Right lobe of liver (tissue), 6 donors: ENCODE data around the gene EYA3. TPM values are rescaled to one million over a fixed set of nuclear protein-coding genes. Genes with fewer than 3 reads are reported as not detected.

Experiments used
- ATAC-seq, 4 donors: fragments of 200-7000 bp; cut with Tn5 transposase; one replicate each; pipeline ENCODE4 v1.9.1; 2020; ENCODE audit warnings: mild to moderate bottlenecking in 4 of 4, moderate library complexity in 4 of 4
- DNase-seq, 3 donors: peaks; one replicate each; pipeline ENCODE4 v3.0.0-alpha.2; 2020
- H3K27ac ChIP-seq, 3 donors: fragments of 200-600 bp; one replicate each; pipeline ENCODE4 v1.8.0; 2022
- H3K27me3 ChIP-seq, 2 donors: fragments of 200-600 bp; one replicate each; pipeline ENCODE4 v1.8.0; 2022
- H3K36me3 ChIP-seq, 4 donors: fragments of 200-600 bp; sonication (generic) in 1 of 4; one replicate each; pipeline versions ENCODE4 v1.5.1 to v1.8.0; 2017 to 2022; ENCODE audit warnings: control low read depth in 1 of 4
- H3K4me1 ChIP-seq, 4 donors: fragments of 200-600 bp; sonication (generic) in 1 of 4; one replicate each; pipeline versions ENCODE4 v1.5.1 to v1.8.0; 2017 to 2022; ENCODE audit warnings: control low read depth in 1 of 4
- H3K4me3 ChIP-seq, 3 donors: fragments of 200-600 bp; one replicate each; pipeline ENCODE4 v1.8.0; 2022
- H3K9me3 ChIP-seq, 4 donors: fragments of 200-600 bp; sonication (generic) in 1 of 4; one replicate each; pipeline versions ENCODE4 v1.5.1 to v1.8.0; 2017 to 2022; ENCODE audit warnings: control low read depth in 1 of 4
- POLR2A ChIP-seq: fragments of 450-650 bp; IDR thresholded peaks from one replicate; pipeline ENCODE4 v1.6.1; 2017; ENCODE audit warnings: antibody characterized with exemption, mild to moderate bottlenecking
- WGBS: methylation state at CpG from one replicate; pipeline ENCODE4 v1.1.6; 2018; ENCODE audit warnings: low coverage, low lambda C conversion rate; ENCODE audit not compliant: insufficient coverage; ENCODE audit errors: missing lambda C conversion rate; 5-methylcytosine and 5-hydroxymethylcytosine counted together
- intact Hi-C, 2 donors: fragments of 100-400 bp; cut with DNase I; formaldehyde crosslinking; loops; one replicate each; pipeline versions ENCODE4 v1.11.2 to v1.14.1; 2022
- total RNA-seq, 6 experiments: library from RNA; depleted of rRNA in 2 of 6; stranded (reverse); fragments of >200 nt in 2 of 6; fragmentation: NEBNext Ultra II Directional in 3 of 6; extraction: Animal tissue kit (Norgen Biotek cat#: 25700) in 3 of 6; gene quantifications; one replicate each; pipeline versions ENCODE4 v1.1.0 to v1.2.4, GENCODE V29; 2016 to 2023
- TF ChIP-seq, protein P1 (sequence below), 4 donors: fragments of 200-600 bp in 3 of 4; fragments of 450-650 bp in 1 of 4; IDR thresholded peaks; one replicate each; pipeline versions ENCODE4 v1.5.1 to v1.8.0; 2016 to 2022; ENCODE audit warnings: antibody characterized with exemption in 4 of 4, mild to moderate bottlenecking in 2 of 4
- donor health status: DM: no; HTN: yes; CAD: no.
- donor health status: DM: no; HTN: no; CAD: no.
- donor health status: DM: no; HTN: no; CAD: no.
- donor health status: DM: no; HTN: yes; CAD: no.
- donor health status: DM: no; HTN: yes; CAD: no.

Gene EYA3
- total RNA-seq, 6 experiments from 2014 or later: 6.6 to 10.2 (median 7.3) TPM

DNA sequence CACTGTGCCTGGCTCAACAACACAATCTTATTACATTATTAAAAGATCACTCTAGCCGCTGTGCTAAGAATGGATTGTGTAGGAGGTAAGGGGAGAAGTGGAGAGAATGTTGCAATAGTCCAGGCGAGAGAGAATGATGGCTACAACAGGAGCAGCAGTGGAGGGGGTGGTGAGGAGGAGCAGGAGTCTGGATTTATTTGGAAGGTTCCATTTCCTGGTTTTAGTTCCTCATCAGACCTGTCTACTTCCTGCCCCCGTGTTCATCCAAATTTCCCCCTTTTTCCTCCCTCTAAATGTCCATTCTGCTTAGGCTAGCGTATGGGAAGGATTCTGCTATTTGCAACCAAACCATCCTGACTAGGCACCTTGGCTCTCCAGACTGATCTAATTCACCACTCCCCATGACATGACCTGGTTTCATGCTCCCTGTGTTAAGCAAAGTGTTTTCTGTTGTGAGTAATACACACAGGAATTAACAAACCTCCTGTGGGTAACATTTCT, 35.1 kb upstream of the EYA3 start:
- Histone ChIP-seq H3K4me1 (no peaks in the 10 kb centered on the region), H3K4me3 (no peak overlapping the region), H3K27ac (no peak overlapping the region), H3K27me3 (no peaks in the 10 kb centered on the region), H3K9me3 (no peaks in the 10 kb centered on the region), H3K36me3 (no peaks in the 10 kb centered on the region)
- intact Hi-C loops: no loop called here
- no peak for DNase-seq
- TF ChIP-seq POLR2A: no peak
- TF ChIP-seq, protein P1, sequence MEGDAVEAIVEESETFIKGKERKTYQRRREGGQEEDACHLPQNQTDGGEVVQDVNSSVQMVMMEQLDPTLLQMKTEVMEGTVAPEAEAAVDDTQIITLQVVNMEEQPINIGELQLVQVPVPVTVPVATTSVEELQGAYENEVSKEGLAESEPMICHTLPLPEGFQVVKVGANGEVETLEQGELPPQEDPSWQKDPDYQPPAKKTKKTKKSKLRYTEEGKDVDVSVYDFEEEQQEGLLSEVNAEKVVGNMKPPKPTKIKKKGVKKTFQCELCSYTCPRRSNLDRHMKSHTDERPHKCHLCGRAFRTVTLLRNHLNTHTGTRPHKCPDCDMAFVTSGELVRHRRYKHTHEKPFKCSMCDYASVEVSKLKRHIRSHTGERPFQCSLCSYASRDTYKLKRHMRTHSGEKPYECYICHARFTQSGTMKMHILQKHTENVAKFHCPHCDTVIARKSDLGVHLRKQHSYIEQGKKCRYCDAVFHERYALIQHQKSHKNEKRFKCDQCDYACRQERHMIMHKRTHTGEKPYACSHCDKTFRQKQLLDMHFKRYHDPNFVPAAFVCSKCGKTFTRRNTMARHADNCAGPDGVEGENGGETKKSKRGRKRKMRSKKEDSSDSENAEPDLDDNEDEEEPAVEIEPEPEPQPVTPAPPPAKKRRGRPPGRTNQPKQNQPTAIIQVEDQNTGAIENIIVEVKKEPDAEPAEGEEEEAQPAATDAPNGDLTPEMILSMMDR (IDR thresholded peaks at IDR 0.05): no peak
- 39% methylated on average over 4 of the region's 4 CpGs for WGBS
- ATAC-seq: peak; percentile 27 to 48 (median 38)

- Histone ChIP-seq H3K4me1 (no peaks in the 10 kb centered on the region), H3K27ac (no peak overlapping the region), H3K9me3 (no peaks in the 10 kb centered on the region), H3K36me3 (no peaks in the 10 kb centered on the region), H3K27me3 (no peaks in the 10 kb centered on the region), H3K4me3 (no peak overlapping the region)
- WGBS: 92% methylated on average over 3 of the region's 3 CpGs
- intact Hi-C loops: no loop called here
- no peak for DNase-seq
- no peak for ATAC-seq
- no peak for TF ChIP-seq POLR2A
- TF ChIP-seq, protein P1 (IDR thresholded peaks at IDR 0.05): no peak
These were observed 33.8 kb upstream of the EYA3 start for GRCh38 chr1:28122183-28122582.

DNA sequence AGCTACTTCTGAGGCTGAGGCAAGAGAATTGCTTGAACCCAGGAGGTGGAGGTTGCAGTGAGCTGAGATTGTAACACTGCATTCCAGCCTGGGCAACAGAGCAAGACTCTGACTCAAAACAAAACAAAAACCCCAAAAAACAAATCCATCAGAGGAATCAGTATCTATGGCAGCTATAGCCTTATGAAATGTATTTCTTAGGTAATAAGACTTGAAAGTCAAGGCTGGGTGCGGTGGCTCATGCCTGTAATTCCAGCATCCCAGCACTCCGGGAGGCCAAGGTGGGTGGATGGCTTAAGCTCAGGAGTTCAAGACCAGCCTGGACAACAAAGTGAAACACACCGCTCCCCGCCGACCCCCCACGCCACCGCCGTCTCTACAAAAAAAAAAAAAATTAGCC, 31.1 kb upstream of the EYA3 start:
- Histone ChIP-seq H3K4me1 (no peaks in the 10 kb centered on the region), H3K9me3 (no peaks in the 10 kb centered on the region), H3K27me3 (no peaks in the 10 kb centered on the region), H3K27ac (no peak overlapping the region), H3K36me3 (no peaks in the 10 kb centered on the region), H3K4me3 (no peak overlapping the region)
- 95% methylated on average over 6 of the region's 8 CpGs for WGBS
- TF ChIP-seq POLR2A: no peak
- TF ChIP-seq, protein P1 (IDR thresholded peaks at IDR 0.05): no peak
- DNase-seq (no peak), ATAC-seq (no peak)
- intact Hi-C loops: no loop called here

- Histone ChIP-seq H3K27ac (no peak overlapping the region), H3K4me3 (no peak overlapping the region), H3K4me1 (no peaks in the 10 kb centered on the region), H3K9me3 (no peaks in the 10 kb centered on the region), H3K27me3 (no peaks in the 10 kb centered on the region), H3K36me3 (no peaks in the 10 kb centered on the region)
- 76% methylated on average over 3 of the region's 5 CpGs for WGBS
- TF ChIP-seq, protein P1 (IDR thresholded peaks at IDR 0.05): no peak
- no peak for TF ChIP-seq POLR2A
- DNase-seq (no peak), ATAC-seq (no peak)
- intact Hi-C loops: no loop called here
These were observed 30.4 kb upstream of the EYA3 start for GRCh38 chr1:28118640-28119307.
